GM12801 (cell line): Measurements from ENCODE around the gene CMTM7.

Experiments
- TF ChIP-seq, protein P1 (sequence below): IDR thresholded peaks from one replicate; pipeline ENCODE4 v1.5.1; 2011; ENCODE audit warnings: control low read depth; ENCODE audit not compliant: insufficient read length; ENCODE audit errors: extremely low read depth

CMTM7 gene

DNA sequence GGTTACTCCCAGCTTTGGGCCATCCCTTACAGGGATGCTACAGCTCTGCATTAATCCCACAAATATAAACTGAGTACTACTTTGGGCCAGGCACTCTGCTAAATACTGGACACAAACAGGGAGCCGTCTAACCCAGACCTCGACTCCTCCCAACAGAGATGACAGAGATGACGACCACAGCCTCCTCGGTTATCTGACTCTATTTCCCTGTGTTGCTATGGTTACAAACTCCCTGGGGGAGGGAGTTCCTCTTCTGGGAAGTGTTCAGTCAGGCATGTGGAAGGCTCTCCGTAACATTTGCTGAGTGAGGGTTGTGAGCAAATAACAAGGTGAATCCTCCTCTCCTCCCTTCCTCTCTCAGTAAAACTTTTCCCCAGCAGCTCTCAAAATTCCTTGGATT, 6.7 kb upstream of the CMTM7 start:
- TF ChIP-seq, protein P1, sequence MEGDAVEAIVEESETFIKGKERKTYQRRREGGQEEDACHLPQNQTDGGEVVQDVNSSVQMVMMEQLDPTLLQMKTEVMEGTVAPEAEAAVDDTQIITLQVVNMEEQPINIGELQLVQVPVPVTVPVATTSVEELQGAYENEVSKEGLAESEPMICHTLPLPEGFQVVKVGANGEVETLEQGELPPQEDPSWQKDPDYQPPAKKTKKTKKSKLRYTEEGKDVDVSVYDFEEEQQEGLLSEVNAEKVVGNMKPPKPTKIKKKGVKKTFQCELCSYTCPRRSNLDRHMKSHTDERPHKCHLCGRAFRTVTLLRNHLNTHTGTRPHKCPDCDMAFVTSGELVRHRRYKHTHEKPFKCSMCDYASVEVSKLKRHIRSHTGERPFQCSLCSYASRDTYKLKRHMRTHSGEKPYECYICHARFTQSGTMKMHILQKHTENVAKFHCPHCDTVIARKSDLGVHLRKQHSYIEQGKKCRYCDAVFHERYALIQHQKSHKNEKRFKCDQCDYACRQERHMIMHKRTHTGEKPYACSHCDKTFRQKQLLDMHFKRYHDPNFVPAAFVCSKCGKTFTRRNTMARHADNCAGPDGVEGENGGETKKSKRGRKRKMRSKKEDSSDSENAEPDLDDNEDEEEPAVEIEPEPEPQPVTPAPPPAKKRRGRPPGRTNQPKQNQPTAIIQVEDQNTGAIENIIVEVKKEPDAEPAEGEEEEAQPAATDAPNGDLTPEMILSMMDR: no peak

DNA sequence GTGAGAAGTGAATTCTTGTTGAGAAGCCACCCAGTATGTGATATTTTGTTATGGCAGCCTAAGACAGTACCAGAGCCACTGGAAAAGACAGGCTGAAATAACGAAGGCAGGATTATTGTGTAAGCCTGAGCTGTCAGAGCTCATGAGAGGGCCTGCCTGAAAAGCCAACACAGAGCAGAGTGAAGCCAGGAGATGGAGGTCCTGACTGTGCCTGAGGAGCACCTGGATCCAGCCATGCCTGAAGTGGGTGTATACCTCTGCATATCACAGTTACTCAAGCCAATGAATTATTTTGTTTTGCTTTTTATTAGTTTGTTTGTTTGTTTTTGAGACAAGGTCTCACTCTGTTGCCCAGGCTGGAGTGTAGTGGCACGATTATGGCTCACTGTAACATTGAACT, 4.1 kb upstream of the CMTM7 start:
- TF ChIP-seq, protein P1: no peak

DNA sequence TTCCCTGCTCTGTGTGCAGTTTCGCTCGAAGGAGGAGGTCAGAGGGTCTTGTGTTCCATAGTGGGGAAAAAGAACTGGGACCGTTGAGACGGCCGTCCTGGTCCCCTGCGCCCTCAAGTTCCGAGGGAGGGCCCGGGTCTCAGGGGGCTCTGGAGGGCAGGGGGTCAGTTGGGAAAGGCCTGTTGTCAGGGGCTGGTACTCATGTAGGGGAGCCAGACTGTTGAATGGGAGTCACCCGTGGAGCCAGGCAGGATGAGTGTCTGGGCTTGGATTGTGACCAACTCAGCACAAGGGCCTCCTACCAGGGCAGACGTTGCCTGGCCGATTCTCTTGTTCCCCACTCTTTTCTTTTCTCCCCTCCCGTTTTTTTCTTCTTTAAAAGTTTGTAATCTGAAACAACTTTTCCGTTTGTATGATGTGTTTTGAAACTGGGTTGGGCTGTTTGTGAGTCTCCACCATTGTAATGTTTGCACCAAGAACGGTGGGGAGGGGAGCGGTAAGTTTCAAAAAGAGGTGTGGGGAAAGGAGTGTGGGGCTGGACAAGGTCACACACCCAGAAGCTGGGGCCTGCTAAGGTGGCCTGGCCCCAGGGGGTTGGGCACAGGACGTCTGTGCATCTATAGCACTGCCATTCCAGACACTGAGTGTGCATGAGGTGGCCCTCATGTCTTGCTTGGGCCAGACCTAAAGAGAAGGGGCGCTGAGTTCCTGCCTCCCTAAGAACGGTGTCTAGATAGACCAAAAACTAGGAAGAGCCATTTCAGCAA, 1.1 kb downstream of the CMTM7 start:
- TF ChIP-seq, protein P1: no peak

DNA sequence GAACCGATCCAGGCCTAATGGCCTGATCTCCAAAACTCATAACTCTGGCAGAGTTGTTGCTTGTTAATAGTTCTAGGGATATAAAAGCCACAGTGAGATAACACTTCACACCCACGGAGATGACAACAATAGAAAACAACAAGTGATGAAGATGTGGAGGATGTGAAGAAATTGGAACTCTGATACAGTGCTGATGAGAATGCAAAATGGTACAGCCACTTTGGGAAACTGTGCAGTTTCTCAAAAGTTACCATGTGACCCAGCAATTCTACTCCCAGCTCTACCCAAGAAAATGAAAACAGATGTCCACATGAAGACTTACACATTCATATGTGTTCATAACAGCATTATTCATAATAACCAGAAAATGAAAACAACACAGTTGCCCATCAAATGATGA, 3.8 kb downstream of the CMTM7 start:
- TF ChIP-seq, protein P1: no peak

DNA sequence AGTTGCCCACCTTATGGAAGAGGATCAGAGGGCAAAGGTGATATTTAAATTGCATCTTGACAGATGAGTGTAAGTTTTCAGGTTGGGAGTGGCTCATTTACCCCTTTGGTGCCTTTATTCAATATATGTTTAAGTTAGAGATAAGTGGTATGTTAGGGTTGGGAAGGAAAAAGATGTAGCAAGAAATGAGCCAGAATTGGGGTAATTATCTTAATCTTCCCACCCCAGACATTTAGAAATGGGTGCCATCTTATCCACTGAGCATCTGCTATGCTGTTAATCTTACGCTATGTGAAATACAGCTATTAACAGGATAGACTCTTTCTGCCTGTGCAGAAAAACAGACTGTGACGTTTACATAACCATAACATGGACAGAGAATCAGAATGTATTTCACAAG, 6.3 kb downstream of the CMTM7 start:
- TF ChIP-seq, protein P1: no peak

DNA sequence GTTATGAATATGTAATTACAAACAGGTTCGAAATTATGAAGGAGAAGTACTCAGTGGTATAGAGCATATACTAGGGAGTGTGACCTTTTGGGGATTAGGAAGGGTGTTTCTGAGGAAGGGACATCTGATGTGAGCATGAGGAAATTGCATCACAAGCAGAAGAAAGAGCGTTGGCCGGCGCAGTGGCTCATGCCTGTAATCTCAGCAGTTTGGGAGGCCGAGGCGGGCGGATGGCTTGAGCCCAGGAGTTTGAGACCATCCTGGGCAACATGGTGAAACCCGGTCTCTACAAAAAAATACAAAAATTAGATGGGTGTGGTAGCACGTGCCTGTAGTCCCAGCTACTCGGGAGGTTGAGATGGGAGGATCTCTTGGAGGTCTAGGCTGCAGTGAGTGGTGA, 6.9 kb downstream of the CMTM7 start:
- TF ChIP-seq, protein P1: no peak

DNA sequence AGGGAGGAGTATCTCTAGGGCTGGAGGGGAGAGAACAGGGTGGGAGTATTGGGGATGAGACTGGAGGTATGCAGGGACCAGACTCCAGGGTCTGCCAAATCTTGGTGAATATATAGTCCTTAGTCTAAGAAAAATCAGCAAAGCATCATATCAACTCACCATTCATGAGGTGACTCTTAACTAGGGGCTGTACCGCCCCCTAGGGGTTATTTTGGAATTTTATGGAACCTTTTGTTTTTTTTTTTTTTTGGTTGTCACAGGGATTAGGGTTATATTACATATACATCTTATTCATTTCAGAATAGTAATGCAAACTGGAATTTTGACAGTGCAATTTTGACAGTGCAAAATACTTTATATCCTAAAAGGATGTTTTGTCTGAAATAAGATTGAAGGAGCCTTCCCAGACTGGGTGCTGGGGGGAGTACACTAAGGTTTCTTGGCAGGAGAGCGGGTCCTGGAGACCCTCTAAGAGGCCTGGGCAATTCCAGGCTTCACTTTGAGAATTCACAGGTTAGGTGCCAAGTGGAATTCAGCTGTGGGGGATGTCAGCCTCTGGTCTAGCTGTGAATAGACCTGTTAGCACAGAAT, 7.5 kb downstream of the CMTM7 start:
- TF ChIP-seq, protein P1: no peak
